Fibroblast of pulmonary artery (primary cell): ENCODE results near the gene RNF212.
A peak's percentile ranks its signal among the peaks of the same experiment; 100 is the strongest.

Experiments used
- DNase-seq: peaks from one replicate; pipeline ENCODE4 v3.0.0-alpha.2; 2010; ENCODE audit warnings: low read depth
- H3K4me3 ChIP-seq: replicated peaks from 2 replicates; pipeline ENCODE4 v1.5.1; 2011; ENCODE audit warnings: low read depth, mild to moderate bottlenecking, control low read depth, low read length, moderate library complexity
- CTCF ChIP-seq: IDR thresholded peaks from 2 replicates; pipeline ENCODE4 v1.5.1; 2011; ENCODE audit warnings: mild to moderate bottlenecking, control low read depth, low read length, inconsistent platforms; ENCODE audit errors: missing control alignments

RNF212 gene

GRCh38 chr4:1039493-1040343 is 73.6 kb downstream of the RNF212 start:
- peak; percentile 39 for DNase-seq
- H3K4me3 ChIP-seq: no peak overlapping the region
- no peak for TF ChIP-seq CTCF

- no peak for TF ChIP-seq CTCF
- DNase-seq: no peak
- no peak overlapping the region for H3K4me3 ChIP-seq
Measured at GRCh38 chr4:1038948-1039492, 74.3 kb downstream of the RNF212 start.

- no peak for DNase-seq
- no peak overlapping the region for H3K4me3 ChIP-seq
- TF ChIP-seq CTCF: no peak
Measured at GRCh38 chr4:1036976-1037810, 76.2 kb downstream of the RNF212 start.

- no peak for DNase-seq
- no peak overlapping the region for H3K4me3 ChIP-seq
- TF ChIP-seq CTCF: no peak
Measured at GRCh38 chr4:1036095-1036494, 77.3 kb downstream of the RNF212 start.

- DNase-seq: no peak
- no peak for TF ChIP-seq CTCF
Measured at GRCh38 chr4:1035510-1035909, 77.9 kb downstream of the RNF212 start.

GRCh38 chr4:1033840-1034551 is 79.4 kb downstream of the RNF212 start:
- H3K4me3 ChIP-seq: no peak overlapping the region
- peak; percentile 72 for DNase-seq
- TF ChIP-seq CTCF: no peak

More at GRCh38 chr4:1035510-1035909, 77.9 kb downstream of the RNF212 start:
- H3K4me3 ChIP-seq: no peak overlapping the region
